ENCODE results near the gene USP12.
"Not testable (repeated sequence)": the region's sequence is repeated elsewhere in the genome, so short reads cannot be mapped to it uniquely, and the experiment has no call there.

USP12 gene

DNA sequence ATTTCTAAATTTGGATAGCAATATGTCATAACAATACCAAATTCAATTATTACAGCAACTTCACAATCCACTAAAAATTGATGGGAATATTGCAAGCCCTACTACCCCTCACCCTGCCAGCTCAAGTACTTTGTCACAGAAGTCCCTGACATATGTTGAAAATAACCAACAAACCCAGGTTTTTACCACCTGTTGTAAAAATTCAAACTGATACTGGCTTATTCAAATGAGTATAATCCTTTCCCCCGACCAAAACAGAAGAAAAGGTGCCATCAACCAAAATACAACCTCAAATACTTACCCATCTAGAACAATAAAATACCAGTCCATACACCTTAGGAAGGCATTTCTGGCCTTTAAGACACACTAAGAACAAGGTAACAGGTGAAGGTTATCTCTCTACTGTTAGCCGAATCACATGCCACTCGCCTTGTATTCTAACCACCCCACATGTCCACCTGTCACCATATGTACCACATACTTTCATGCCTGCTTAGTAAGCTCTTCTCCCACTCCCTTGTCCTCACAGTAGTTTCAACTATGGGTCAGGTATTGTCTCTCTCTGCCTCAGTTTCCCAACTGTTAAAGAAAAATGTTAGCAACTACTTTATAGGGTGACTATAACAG is 53.1 kb downstream of the USP12 start:
- no peak for DNase-seq

- no peak for DNase-seq
These were observed 53.7 kb downstream of the USP12 start for GRCh38 chr13:27117952-27118351.

GRCh38 chr13:27117158-27117557 is 54.5 kb downstream of the USP12 start:
- DNase-seq = no peak

DNA sequence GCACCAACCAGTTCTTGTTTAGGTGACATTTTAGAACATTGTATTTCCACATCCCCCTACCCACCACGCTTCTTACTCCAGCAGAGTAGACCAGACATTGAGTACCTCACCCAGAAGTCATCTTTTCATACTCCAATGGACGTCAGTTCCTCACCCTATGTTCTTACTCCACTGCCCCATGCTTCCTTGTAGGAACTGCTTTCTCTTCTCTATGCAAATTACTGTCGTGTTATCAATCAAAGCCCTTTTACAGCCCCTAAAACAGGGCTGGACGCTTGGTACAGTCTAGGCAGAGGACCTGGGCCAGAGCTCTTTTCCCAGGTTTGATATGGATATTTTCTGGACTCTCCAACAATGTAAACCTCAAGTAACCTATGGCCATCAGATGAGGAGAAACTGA is 58.2 kb downstream of the USP12 start:
- no peak for DNase-seq

GRCh38 chr13:27112006-27112405 is 59.6 kb downstream of the USP12 start:
- DNase-seq = no peak

DNA sequence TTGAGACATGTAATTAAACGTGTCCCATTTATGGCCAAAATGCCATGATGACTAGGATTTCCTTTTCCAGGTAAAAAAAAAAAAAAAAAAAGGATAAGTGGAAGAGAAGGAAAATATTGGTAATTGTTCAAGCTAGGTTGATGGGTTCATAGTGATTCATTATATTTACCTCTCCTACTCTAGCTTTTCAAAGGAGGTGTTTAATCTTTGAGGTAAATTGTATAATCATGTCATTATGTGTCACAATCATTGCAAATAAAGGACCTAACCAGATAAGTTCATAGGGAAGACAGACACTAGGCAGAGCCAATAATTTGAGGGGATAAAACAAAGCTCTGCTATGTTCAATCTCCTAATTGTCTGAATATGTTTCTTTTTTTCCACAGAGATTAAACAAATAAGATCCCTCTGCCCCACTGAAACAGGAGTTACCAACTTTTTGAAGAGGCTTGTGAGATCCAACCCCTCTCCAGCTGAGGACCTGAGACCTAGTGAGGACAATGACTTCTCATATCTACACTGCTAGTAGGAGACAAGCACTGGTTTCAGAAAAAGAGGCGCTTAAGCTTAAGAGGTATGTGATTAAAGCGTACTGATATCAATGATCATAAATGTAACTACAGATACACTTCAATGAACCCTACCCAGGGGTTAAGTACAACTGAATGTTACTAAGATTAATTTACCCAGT is 61.4 kb downstream of the USP12 start:
- DNase-seq = no peak

- DNase-seq = no peak
These were observed 65.5 kb downstream of the USP12 start for GRCh38 chr13:27106144-27106543.

GRCh38 chr13:27104606-27105005 is 67.0 kb downstream of the USP12 start:
- DNase-seq = no peak

DNA sequence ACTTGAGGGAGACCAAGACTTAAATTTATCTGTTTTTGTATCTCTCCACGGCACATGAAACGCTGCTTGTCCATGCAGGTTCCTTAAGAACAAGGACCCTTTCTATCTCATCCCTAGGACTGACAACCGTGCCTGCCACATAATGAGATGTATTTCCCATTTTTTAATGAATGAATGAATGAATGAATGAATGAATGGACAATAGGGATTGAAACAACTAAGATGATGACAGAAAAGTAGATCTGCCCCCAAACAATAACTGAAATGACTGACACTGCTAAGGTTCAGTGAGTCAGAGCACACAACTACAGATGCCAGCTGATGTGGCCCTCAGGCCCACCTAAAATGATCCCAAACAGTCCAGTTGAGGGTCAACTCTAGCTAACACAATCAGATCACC is 69.8 kb downstream of the USP12 start:
- no peak for DNase-seq

DNA sequence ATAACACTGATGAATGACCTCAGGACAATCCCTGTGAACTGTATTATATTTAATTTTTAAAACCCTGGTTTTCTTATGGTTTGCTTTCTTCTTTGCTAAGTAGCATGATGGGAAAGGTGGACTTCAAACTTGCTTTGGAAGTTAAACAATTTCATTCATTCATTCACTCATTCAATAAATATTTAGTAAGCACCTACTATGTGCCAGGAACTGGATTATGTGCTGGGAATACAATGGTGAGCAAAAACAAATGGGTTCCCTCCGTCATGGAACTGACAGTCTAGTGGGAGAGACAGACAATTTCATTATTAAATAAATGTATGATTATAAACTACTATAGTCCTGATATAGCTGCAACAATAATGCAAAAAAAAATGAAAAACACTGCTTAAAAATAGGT is 70.3 kb downstream of the USP12 start:
- no peak for DNase-seq

- no peak for DNase-seq
These were observed 73.9 kb downstream of the USP12 start for GRCh38 chr13:27097691-27098090.

- no peak for DNase-seq
These were observed 80.2 kb downstream of the USP12 start for GRCh38 chr13:27091451-27091850.

DNA sequence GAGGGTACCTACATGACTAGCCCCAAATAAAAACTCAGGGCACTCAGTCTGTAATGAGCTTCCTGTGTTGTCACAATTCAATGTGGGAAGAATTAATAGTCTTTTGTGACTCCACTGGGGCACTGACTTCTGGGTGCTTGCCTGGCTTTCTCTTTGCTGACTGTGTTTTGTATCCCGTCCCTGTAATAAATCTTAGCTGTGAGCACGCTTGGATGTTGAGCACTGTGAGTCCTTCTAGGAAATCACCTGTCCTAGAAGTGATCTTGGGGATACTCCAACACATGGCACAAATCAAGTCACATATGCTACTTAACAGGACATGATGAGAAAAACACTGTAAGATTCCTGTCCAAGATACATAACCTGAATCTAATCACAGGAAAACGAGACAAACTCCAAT is 83.0 kb downstream of the USP12 start:
- no peak for DNase-seq

- no peak for DNase-seq
These were observed 84.9 kb downstream of the USP12 start for GRCh38 chr13:27086599-27087265.

DNA sequence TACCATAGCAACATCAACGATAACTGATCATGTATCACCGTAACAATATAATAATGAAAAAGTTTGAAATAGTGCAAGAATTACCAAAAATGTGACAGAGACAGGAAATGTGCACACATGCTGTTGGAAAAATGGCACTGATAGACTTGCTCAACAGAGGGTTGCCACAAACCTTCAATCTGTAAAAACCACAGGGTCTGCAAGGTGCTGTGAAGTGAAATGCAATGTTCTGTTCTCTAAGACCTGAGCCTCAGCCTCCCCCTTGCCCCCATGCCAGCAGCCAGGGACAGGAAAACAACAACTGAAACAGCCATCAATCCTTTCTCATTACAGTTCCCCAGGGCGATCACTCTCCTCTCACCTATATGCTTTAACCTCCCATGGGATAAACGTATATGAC is 88.4 kb downstream of the USP12 start:
- no peak for DNase-seq

GRCh38 chr13:27081893-27082679 is 89.5 kb downstream of the USP12 start:
- no peak for DNase-seq

DNA sequence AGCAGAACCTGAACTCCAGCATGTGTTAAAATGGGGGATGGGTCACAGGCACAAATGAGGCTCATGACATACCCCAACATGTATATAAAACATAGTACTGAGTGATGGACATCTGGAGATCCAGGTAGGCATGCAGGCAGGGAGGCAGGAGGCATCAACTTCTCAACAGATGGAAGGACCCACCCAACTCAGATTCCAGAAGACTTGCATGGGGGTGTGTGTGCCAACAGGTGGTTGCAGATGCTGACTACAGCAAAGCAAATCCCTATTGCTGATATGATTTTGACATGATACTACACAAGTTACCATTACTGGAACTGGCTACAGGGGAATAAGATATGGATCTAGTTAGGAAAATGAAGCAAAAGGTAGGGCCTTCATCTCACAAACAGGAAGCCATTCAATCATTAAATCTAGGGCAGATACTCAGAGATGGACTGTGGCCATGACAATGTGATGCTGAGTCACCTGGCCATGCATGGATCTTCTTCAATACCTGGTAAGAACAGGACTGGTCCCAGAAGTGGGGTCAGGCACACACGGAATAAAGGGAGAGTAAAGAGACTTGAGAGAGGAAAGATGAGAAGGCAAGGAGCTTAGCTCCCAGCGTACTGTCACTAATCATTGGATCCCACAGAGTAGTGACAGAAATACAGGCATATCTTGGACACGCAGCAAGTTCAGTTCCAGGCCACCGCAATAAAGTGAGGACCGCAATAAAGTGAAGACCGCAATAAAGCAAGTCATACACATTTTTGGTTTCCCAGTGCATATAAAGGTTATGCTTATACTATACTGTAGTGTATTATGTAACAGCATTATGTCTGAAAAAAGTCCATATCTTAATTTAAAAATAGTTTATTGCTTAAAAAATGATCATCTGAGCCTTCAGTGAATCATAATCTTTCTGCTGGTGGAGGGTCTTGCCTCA is 91.3 kb downstream of the USP12 start:
- no peak for DNase-seq

DNA sequence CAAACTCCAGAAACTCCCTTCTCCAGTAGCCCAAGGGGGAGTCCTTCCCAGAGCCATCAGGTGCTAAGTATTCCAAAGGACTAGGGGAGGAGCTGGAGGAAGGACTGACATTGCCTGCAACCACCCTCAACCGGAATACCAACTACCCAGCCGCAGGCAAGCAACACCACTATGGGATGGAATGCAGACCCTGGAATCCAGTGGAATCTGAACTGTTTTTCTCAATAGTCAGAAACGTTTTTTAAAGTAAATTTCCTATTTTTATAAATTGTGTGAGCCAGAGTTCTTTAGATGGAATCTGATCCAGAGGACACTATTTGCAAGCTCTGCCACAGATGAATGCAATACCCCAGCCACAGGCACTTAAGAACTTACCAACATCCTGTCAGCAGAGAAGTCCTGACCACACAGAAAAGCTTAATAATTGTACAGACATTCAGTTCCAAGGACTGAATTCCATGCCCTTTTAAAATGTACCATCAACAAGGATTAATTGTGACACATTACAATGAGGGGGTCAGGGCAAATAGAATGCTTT is 92.1 kb downstream of the USP12 start:
- no peak for DNase-seq

DNA sequence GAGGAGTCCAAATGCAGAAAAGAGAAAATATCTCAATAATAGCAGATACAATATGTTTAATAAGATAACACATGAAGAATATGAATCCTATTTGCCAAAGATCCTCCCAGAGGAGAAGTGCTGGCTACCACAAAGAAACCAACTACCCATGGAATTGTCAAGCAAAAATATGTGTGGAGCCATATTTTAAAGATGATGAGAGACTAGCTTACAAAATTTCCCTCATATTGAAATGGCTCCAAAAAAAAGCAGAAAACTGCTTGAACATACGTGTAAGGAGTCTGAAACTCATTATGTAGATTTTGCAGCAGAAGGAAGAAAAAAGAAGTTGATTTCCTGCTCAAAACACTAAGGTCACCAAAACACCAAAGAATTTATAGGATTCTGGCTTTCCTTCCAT is 94.2 kb downstream of the USP12 start:
- no peak for DNase-seq

DNA sequence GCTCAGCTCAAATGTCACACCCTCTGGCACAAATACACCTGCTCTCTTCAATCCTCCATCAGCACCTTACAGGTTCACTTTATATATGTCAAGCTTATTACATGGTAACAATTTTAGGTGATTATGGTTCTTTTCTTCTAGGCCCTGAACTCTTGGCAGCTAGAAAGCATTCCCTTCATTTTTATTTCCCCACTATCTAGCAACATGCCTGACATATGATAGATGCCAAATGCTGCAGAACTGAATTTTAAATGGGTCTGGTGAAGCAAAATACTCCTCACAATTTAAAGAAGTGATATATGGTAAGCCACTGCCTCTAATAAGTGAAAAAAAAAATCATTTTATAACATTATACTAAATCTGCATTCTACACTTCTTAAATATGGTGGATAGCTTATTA is 95.2 kb downstream of the USP12 start:
- DNase-seq = no peak

GRCh38 chr13:27073186-27073585 is 98.4 kb downstream of the USP12 start:
- no peak for DNase-seq

GRCh38 chr13:27066123-27066522 is 105.5 kb downstream of the USP12 start:
- DNase-seq = not testable (repeated sequence)
